Activated CD8-positive, alpha-beta T cell treated with anti-CD3 and anti-CD28 coated beads for 36 hours (primary cell): Measurements from ENCODE around the gene CARS2. TPM values are rescaled to one million over a fixed set of nuclear protein-coding genes. Genes with fewer than 3 reads are reported as not detected.

Source experiments
- ATAC-seq: fragments of 200-7000 bp; cut with Tn5 transposase; one replicate; pipeline ENCODE4 v1.10.0; 2021; ENCODE audit warnings: mild to moderate bottlenecking, moderate library complexity
- CTCF ChIA-PET: fragments of 350-600 bp; sonication (Branson Sonifier 250); formaldehyde crosslinking; loops from one replicate; lab custom pipeline; 2021; ENCODE audit warnings: antibody characterized with exemption; lab: Charles Lee
- POLR2A ChIA-PET: fragments of 350-600 bp; sonication (Branson Sonifier 250); formaldehyde crosslinking; loops from one replicate; lab custom pipeline; 2021; ENCODE audit warnings: antibody characterized with exemption; lab: Charles Lee
- DNase-seq: peaks from one replicate; pipeline ENCODE4 v3.0.0-alpha.2; 2020
- H3K27ac Mint-ChIP-seq: one replicate; pipeline ENCODE4 v1.8.0; 2021; ENCODE audit warnings: mild to moderate bottlenecking, mixed read lengths
- H3K27me3 Mint-ChIP-seq: one replicate; pipeline ENCODE4 v1.8.0; 2021; ENCODE audit warnings: mixed read lengths
- H3K36me3 Mint-ChIP-seq: one replicate; pipeline ENCODE4 v1.8.0; 2021; ENCODE audit warnings: low read depth, mixed read lengths
- H3K4me1 Mint-ChIP-seq: one replicate; pipeline ENCODE4 v1.8.0; 2021; ENCODE audit warnings: low read depth, mixed read lengths
- H3K4me3 Mint-ChIP-seq: one replicate; pipeline ENCODE4 v1.8.0; 2021; ENCODE audit warnings: mild to moderate bottlenecking, moderate library complexity, mixed read lengths
- H3K9me3 Mint-ChIP-seq: one replicate; pipeline ENCODE4 v1.8.0; 2021; ENCODE audit warnings: mixed read lengths
- intact Hi-C: fragments of 100-400 bp; cut with micrococcal nuclease; formaldehyde crosslinking; loops from one replicate; pipeline ENCODE4 v1.10.0; 2022
- total RNA-seq, 2 experiments: library from RNA; stranded (reverse); gene quantifications; one replicate each; pipeline ENCODE4 v1.2.3, GENCODE V29; 2021
- TF ChIP-seq, protein P1 (sequence below): fragments of 200-600 bp; IDR thresholded peaks from one replicate; pipeline ENCODE4 v1.8.0; 2022; ENCODE audit warnings: antibody characterized with exemption, mild to moderate bottlenecking

Gene CARS2
- total RNA-seq, 2 experiments from 2014 or later: 60.7 to 63.0 TPM

DNA sequence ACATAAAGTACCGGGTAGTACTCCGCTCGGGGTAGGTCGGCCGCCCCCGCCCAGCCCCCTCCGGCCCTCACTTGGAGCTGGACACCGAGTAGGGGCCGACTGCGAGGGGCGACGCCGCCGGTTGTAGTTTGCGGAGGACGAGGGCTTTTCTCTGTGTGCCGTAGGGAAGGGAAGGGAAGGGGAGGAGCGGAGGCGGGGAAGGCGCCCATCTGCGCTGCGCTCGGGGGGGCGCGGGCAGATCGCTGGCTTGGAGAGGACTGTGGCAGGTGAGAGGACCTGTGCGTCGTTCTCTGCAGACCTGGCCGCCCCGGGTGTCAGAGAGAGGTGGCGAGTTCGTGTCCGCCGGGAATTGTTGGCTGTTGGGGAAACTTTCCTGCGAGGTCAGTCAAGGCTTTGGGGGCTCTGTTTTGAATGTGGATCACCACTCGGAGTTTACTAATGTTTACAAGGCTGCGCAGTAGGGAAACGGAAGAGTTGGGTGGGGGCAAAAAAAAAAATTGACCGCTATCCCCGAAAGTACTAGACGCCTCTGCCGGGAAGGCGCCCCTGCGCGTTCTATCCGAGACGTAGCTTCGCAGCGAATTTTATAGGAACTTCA is 9.0 kb upstream of the CARS2 start:
- TF ChIP-seq, protein P1, sequence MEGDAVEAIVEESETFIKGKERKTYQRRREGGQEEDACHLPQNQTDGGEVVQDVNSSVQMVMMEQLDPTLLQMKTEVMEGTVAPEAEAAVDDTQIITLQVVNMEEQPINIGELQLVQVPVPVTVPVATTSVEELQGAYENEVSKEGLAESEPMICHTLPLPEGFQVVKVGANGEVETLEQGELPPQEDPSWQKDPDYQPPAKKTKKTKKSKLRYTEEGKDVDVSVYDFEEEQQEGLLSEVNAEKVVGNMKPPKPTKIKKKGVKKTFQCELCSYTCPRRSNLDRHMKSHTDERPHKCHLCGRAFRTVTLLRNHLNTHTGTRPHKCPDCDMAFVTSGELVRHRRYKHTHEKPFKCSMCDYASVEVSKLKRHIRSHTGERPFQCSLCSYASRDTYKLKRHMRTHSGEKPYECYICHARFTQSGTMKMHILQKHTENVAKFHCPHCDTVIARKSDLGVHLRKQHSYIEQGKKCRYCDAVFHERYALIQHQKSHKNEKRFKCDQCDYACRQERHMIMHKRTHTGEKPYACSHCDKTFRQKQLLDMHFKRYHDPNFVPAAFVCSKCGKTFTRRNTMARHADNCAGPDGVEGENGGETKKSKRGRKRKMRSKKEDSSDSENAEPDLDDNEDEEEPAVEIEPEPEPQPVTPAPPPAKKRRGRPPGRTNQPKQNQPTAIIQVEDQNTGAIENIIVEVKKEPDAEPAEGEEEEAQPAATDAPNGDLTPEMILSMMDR: no peak
- ChIA-PET CTCF (interaction anchor here (0.6 kb wide), 1 partner anchor 201 kb away, joined by 3 read pairs; no protein-coding TSS in a partner anchor), POLR2A (interaction anchor here (0.6 to 2.2 kb wide), 7 partner anchors 9 to 1718 kb away, joined by 3 to 6 read pairs (median 4); partner anchors contain the start of gene CARS2)
- DNase-seq (peak; percentile 58), ATAC-seq (no peak)
- intact Hi-C loops: loop anchor here (5.0 to 10.0 kb wide), 2 partner anchors 100 to 197 kb away; no protein-coding TSS in a partner anchor
- Mint-ChIP-seq H3K27me3 (no peaks in the 10 kb centered on the region), H3K4me3 (peak overlapping the region; percentile 98), H3K9me3 (no peaks in the 10 kb centered on the region), H3K36me3 (peaks cover 14% of the 10 kb centered on the region), H3K4me1 (peaks cover 30% of the 10 kb centered on the region), H3K27ac (peak overlapping the region; percentile 96)

DNA sequence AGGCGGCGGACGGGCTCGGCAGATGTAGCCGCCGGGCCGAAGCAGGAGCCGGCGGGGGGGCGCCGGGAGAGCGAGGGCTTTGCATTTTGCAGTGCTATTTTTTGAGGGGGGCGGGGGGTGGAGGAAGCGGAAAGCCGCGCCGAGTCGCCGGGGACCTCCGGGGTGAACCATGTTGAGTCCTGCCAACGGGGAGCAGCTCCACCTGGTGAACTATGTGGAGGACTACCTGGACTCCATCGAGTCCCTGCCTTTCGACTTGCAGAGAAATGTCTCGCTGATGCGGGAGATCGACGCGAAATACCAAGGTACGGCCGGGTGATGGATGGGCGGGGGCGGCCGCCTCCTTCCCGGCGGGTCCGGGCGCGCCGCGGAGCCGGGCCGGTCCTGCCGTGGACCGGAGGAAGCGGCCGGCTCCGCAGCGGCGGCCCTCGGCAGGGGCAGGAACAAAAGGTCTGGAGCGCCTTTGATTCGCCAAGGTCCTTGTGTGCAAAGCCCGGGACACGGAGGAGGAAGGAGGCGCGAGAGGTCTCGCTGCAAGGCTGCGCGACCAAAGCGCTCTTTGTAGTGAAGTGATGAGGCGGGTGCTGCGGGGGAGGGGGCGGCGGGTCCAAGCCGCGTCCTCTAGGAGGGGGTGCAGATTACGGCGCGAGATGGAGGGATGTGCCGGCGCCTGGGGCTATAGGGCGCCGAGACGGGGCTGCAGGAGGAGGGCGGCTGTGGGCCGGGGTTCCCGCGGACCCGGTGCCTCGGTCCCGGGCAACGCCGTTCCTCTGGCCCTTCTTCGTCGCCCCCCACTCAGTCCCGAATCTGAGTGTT is 8.3 kb upstream of the CARS2 start:
- no peaks in the 10 kb centered on the region for H3K9me3 Mint-ChIP-seq
- TF ChIP-seq, protein P1: no peak
- peaks cover 8% of the 10 kb centered on the region for H3K36me3 Mint-ChIP-seq

DNA sequence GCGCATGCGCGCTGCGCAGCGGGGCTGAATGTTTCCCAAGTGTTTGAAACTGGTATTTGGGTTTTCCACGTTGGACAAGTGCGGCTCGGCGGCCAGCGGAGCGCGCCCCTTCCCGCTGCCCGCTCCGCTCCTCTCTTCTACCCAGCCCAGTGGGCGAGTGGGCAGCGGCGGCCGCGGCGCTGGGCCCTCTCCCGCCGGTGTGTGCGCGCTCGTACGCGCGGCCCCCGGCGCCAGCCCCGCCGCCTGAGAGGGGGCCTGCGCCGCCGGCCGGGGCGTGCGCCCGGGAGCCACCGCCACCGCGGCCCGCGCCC is 7.7 kb upstream of the CARS2 start, which contains the start of gene ING1:
ING1 (plus strand) TSS at position 59 of the 311 bp plus-strand sequence. CDS start 450 bp downstream, outside the sequence.
- ChIA-PET CTCF (no interaction called here), POLR2A (interaction anchor here (2.2 kb wide), 1 partner anchor 9 kb away, joined by 6 read pairs; no protein-coding TSS in a partner anchor)
- Mint-ChIP-seq H3K27ac (peak within 1 kb of the TSS; percentile 96), H3K4me3 (peak within 1 kb of the TSS; percentile 98), H3K4me1 (peaks cover 22% of the 10 kb centered on the region), H3K9me3 (no peaks in the 10 kb centered on the region), H3K27me3 (no peaks in the 10 kb centered on the region), H3K36me3 (peaks cover 4% of the 10 kb centered on the region)
- TF ChIP-seq, protein P1: no peak
- DNase-seq (no peak), ATAC-seq (no peak)
- intact Hi-C loops: loop anchor here (5.0 to 10.0 kb wide), 2 partner anchors 101 to 199 kb away; no protein-coding TSS in a partner anchor

More for the DNA sequence above, 8.3 kb upstream of the CARS2 start:
- CTCF ChIA-PET: no interaction called here
- Mint-ChIP-seq H3K4me3 (peak overlapping the region; percentile 98), H3K27ac (peak overlapping the region; percentile 96), H3K4me1 (peaks cover 25% of the 10 kb centered on the region), H3K27me3 (no peaks in the 10 kb centered on the region)
- peak; percentile 83 for DNase-seq
- intact Hi-C loops: loop anchor here (5.0 to 10.0 kb wide), 2 partner anchors 101 to 198 kb away; no protein-coding TSS in a partner anchor
- ATAC-seq: no peak
- POLR2A ChIA-PET: interaction anchor here (0.9 to 2.2 kb wide), 2 partner anchors 9 to 104 kb away, joined by 4 to 6 read pairs; no protein-coding TSS in a partner anchor

DNA sequence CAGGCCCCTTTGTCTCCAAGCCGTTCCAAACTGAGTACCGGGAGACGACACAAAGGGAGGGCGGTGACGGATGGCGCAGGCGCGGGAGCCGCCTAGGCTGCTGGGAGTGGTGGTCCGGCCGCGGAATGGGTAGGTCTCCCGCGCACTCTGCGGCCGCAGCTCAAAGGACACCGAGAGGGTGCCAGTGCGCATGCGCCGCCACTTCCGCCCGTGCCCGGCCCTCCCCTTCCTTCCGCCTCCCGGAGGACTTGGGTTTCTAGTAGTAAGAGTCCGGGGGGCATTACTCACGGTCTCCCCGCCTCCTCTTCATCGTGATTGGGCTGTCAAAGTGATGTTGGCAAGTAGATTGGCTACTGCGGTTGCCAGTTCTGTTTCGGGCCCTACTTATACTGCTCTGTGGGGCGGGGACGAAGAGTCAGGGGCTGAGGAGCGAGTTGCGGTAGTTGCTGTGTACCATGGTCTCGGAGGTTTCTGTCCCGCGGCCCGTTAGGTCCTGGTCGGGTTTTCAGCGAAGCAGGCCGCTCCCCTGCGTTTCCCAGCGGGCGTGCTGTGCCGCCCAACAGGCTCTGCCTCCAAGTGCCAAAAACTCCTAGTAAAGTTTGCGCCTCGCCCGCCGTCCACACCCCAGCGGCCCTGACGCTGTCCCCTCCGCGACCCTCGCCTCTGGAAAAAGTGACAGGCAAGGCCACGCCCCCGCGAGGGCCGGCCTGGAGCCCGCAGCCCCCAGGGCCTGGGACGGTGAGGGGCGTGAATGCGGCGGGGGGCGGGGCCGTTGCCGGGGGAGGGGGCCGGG is 7.1 kb upstream of the CARS2 start:
- peak; percentile 59 for ATAC-seq
- intact Hi-C loops: loop anchor here (5.0 to 10.0 kb wide), 2 partner anchors 102 to 199 kb away; no protein-coding TSS in a partner anchor
- H3K27me3 Mint-ChIP-seq: no peaks in the 10 kb centered on the region
- H3K4me3 Mint-ChIP-seq: peak overlapping the region; percentile 92
- ChIA-PET POLR2A (interaction anchor here (0.6 to 2.1 kb wide), 9 partner anchors 10 to 201 kb away, joined by 3 to 12 read pairs (median 4); partner anchors contain the start of gene ANKRD10), CTCF (interaction anchor here (1.1 kb wide), 1 partner anchor 201 kb away, joined by 3 read pairs; no protein-coding TSS in a partner anchor)
- H3K27ac Mint-ChIP-seq: peak overlapping the region; percentile 95
- peaks cover 20% of the 10 kb centered on the region for H3K4me1 Mint-ChIP-seq
- no peaks in the 10 kb centered on the region for H3K9me3 Mint-ChIP-seq
- peak; percentile 99 for DNase-seq
- TF ChIP-seq, protein P1: no peak
- peaks cover 4% of the 10 kb centered on the region for H3K36me3 Mint-ChIP-seq
